Pancreas (tissue), 10 donors: ENCODE data around the gene PLGRKT. TPM values are rescaled to one million over a fixed set of nuclear protein-coding genes. Genes with fewer than 3 reads are reported as not detected.

Source experiments
- ATAC-seq, 4 donors: fragments of 200-7000 bp; cut with Tn5 transposase; one replicate each; pipeline versions ENCODE4 v1.8.0 to v1.9.1; 2020; ENCODE audit warnings: mild to moderate bottlenecking in 4 of 4, moderate library complexity in 4 of 4
- DNase-seq, 6 donors: peaks; one replicate each; pipeline ENCODE4 v3.0.0-alpha.2; 2020
- FAIRE-seq: peaks from 2 replicates; lab custom pipeline; 2012; peaks lifted over from hg19 to GRCh38; lab: Jason Lieb, UNC
- H3K27ac ChIP-seq, 4 donors: fragments of 200-600 bp; sonication (generic); 1 replicate in 3 of 4; 2 replicates in 1 of 4; pipeline versions ENCODE4 v1.5.0 to v1.8.0; 2020
- H3K27me3 ChIP-seq, 4 donors: fragments of 200-600 bp; one replicate each; pipeline ENCODE4 v1.8.0; 2021
- H3K36me3 ChIP-seq, 3 donors: fragments of 200-600 bp; sonication (generic) in 1 of 3; one replicate each; pipeline versions ENCODE4 v1.5.0 to v1.8.0; 2020 to 2021
- H3K4me1 ChIP-seq, 3 donors: fragments of 200-600 bp; one replicate each; pipeline ENCODE4 v1.8.0; 2021
- H3K4me3 ChIP-seq, 4 donors: fragments of 200-600 bp; sonication (generic) in 2 of 4; one replicate each; pipeline versions ENCODE4 v1.5.0 to v1.8.0; 2020 to 2021
- H3K9me3 ChIP-seq, 4 donors: fragments of 200-600 bp; one replicate each; pipeline ENCODE4 v1.8.0; 2021
- WGBS, 2 donors: extraction: QIAGEN DNeasy Blood & Tissue Kit; methylation state at CpG; one replicate each; pipeline ENCODE4 v1.1.7; 2013; 5-methylcytosine and 5-hydroxymethylcytosine counted together
- intact Hi-C, 3 donors: fragments of 100-400 bp; cut with DNase I; formaldehyde crosslinking; loops; one replicate each; pipeline versions ENCODE4 v1.11.1 to v1.14.2; 2022
- polyA plus RNA-seq, 2 donors: library from polyadenylated mRNA; stranded (reverse); fragments of 200-250 nt; gene quantifications; one replicate each; pipeline ENCODE4 v1.2.3, GENCODE V29; 2013
- total RNA-seq, 6 donors: library from RNA; stranded (reverse); fragmentation: NEBNext Ultra II Directional in 4 of 6; extraction: Animal tissue kit (Norgen Biotek cat#: 25700) in 4 of 6; gene quantifications; one replicate each; pipeline versions ENCODE4 v1.2.1 to v1.2.4, GENCODE V29; 2021 to 2023
- TF ChIP-seq, protein P1 (sequence below), 4 donors: fragments of 200-600 bp; sonication (generic) in 3 of 4; IDR thresholded peaks; one replicate each; pipeline versions ENCODE4 v1.5.0 to v1.8.0; 2021; ENCODE audit warnings: antibody characterized with exemption in 4 of 4
- donor health status: healthy with polysubstance abuse.
- donor health status: DM: no; HTN: no; CAD: no; lungs with moderate emphysema.
- donor health status: DM: no; HTN: no; CAD: no.
- donor health status: control.
- donor health status: control.
- donor health status: Bipolar disorder and iron deficiency.
- donor health status: DM: yes; HTN: yes; CAD: no.
- donor health status: DM: no; HTN: no; CAD: no.
- donor health status: DM: no; HTN: no; CAD: no.
- donor health status: DM: yes; HTN: yes; CAD: no.

The PLGRKT gene
- total and polyA plus RNA-seq, 8 donors: 4.9 to 9.0 (median 6.6) TPM

DNA sequence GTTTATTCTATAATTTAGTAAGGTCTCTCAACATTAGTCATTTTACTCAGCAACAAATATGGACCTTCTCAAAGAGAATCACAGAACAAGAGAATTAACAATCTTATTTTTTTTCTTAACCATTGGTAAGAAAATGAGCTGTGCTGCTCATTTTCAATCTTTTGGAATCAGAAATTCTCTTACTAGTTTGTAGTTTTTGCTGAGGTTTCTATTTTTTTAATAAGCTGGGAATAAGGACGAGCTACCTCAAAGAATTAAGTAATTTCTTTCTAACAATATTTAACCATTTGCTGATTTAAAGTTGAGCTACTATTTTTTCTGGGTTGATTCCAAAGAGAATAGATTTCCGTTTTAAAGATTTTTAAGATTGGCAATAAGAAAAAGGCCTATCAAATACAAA is 44.2 kb downstream of the PLGRKT start:
- TF ChIP-seq, protein P1, sequence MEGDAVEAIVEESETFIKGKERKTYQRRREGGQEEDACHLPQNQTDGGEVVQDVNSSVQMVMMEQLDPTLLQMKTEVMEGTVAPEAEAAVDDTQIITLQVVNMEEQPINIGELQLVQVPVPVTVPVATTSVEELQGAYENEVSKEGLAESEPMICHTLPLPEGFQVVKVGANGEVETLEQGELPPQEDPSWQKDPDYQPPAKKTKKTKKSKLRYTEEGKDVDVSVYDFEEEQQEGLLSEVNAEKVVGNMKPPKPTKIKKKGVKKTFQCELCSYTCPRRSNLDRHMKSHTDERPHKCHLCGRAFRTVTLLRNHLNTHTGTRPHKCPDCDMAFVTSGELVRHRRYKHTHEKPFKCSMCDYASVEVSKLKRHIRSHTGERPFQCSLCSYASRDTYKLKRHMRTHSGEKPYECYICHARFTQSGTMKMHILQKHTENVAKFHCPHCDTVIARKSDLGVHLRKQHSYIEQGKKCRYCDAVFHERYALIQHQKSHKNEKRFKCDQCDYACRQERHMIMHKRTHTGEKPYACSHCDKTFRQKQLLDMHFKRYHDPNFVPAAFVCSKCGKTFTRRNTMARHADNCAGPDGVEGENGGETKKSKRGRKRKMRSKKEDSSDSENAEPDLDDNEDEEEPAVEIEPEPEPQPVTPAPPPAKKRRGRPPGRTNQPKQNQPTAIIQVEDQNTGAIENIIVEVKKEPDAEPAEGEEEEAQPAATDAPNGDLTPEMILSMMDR (IDR thresholded peaks at IDR 0.05): no peak
- H3K9me3 ChIP-seq: no peaks in the 10 kb centered on the region
- intact Hi-C loops: no loop called here
- ATAC-seq (no peak), FAIRE-seq (no peak), DNase-seq (no peak)
- no peaks in the 10 kb centered on the region for H3K4me1 ChIP-seq
- H3K36me3 ChIP-seq: no peaks in the 10 kb centered on the region
- WGBS, 2 donors: 79 to 90% methylated on average over 2 of the region's 2 CpGs
- no peak overlapping the region for H3K27ac ChIP-seq
- H3K4me3 ChIP-seq: no peak overlapping the region
- H3K27me3 ChIP-seq: no peaks in the 10 kb centered on the region

DNA sequence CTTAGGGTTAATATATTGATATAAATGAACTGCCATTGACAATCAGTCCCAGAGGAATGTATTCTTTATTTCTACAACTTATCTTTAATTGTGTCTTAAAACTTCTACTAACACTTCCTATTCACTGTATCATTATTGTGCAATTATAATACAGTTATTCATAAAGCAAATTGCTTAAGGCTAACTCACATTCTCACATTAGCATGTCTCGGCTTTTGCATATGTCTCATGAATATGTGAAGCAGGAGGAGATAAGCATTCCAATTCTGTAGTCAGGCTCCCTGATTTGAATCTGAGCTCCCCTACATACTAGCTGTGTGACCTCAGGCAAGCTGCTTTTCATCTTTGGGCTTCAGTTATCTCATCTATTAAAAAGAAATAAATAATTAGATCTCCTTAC is 45.4 kb downstream of the PLGRKT start:
- Histone ChIP-seq H3K4me1 (no peaks in the 10 kb centered on the region), H3K27ac (no peak overlapping the region), H3K9me3 (no peaks in the 10 kb centered on the region), H3K4me3 (no peak overlapping the region), H3K36me3 (no peaks in the 10 kb centered on the region), H3K27me3 (no peaks in the 10 kb centered on the region)
- 91 to 94% methylated on average over 1 of the region's 1 CpG for WGBS, 2 donors
- no peak for ATAC-seq
- TF ChIP-seq, protein P1 (IDR thresholded peaks at IDR 0.05): no peak
- intact Hi-C loops: no loop called here
- no peak for FAIRE-seq
- DNase-seq: no peak

DNA sequence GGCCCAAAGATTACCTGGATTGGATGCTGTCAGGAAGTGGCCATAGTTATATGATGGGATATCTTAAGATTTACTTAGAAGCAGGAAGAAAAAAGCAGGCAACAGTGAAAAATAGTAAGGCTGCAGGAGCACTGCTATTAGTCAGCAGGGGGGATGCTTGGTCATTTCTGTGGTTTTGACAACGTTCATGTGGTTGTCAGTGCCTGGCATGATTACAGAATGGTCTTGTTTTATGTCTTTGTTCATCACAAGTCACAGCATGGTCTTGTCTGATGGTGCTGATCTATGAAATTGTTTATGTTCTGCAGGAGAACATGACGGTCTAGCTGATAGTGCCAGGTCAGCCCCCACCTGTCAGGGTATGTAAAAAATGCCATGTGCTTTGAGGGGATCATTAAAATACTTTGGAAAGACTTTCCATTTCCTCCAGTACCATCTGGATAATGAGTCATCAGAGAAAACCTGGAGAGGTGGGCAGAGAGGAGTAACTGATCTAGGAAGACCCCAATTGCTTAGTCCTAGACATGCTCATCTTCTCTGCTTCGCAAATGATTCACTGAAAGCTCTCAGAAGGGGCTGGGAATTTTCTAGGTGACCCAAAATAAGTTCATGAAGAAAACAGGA is 48.5 kb downstream of the PLGRKT start:
- no peak overlapping the region for H3K4me3 ChIP-seq
- ATAC-seq (no peak), DNase-seq (no peak), FAIRE-seq (no peak)
- WGBS, 2 donors: 69% methylated on average over 3 of the region's 3 CpGs
- intact Hi-C loops: no loop called here
- TF ChIP-seq, protein P1 (IDR thresholded peaks at IDR 0.05): no peak
- no peaks in the 10 kb centered on the region for H3K9me3 ChIP-seq
- no peaks in the 10 kb centered on the region for H3K36me3 ChIP-seq
- no peak overlapping the region for H3K27ac ChIP-seq
- H3K27me3 ChIP-seq: no peaks in the 10 kb centered on the region
- H3K4me1 ChIP-seq: no peaks in the 10 kb centered on the region

DNA sequence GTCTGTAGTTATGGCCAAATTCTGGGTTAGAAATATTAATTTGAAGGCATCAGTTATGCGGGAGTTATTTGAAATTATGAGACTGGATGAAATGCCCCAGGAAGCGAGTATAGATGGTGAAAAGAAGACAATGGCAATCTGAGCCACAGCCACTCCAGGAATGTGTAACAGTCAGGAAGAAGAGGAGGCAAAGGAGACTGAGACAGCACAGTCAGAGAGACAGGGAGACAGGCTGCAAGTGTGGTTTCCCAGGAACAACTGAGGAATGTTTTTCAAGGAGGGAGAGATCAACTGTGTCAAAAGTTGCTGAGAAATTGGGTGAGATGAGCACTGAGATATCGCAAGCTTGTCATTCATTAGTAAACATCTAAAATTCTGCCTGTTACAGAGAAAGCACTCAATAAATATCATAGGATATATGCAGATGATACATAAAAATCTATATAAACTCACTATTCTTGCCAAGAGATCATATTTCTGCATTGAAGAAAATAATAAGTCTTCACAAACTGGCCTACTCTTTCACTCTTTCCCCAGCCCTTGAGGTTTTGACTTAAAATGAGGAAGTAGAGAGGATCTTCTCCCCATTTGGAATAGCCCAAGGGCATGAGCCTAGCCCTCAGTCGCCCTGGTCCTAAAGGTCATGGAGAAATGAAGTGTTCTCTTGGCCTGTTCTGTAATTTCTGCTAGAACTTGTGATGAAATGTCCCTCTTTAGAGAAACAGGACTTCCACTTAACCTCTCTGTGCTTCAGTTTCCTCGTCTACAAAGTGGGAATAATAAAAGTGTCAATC is 49.5 kb downstream of the PLGRKT start:
- H3K36me3 ChIP-seq: no peaks in the 10 kb centered on the region
- intact Hi-C loops: no loop called here
- no peaks in the 10 kb centered on the region for H3K4me1 ChIP-seq
- no peak overlapping the region for H3K4me3 ChIP-seq
- FAIRE-seq (no peak), DNase-seq (no peak), ATAC-seq (no peak)
- H3K9me3 ChIP-seq: no peaks in the 10 kb centered on the region
- H3K27ac ChIP-seq: no peak overlapping the region
- TF ChIP-seq, protein P1 (IDR thresholded peaks at IDR 0.05): no peak
- WGBS, 2 donors: 85% methylated on average over 5 of the region's 5 CpGs
- H3K27me3 ChIP-seq: no peaks in the 10 kb centered on the region

DNA sequence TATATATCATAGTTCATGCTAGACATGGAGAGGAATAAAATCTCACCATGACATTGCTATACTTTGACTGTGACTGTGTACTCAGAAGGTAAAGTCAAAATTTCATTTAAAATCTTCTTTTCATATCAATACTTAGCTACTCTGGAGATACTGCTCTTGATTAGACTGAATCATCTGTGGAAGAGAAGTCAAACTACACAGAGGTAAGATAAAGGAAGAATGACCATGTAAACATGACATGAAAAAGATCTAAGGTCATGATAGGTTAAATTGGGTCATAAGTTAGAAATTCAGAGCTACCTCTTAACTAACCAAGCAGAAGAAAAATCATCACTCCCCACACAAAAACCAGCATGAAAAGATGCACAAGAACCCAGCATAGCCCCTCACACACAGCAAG is 53.3 kb downstream of the PLGRKT start:
- DNase-seq (no peak), ATAC-seq (no peak), FAIRE-seq (no peak)
- TF ChIP-seq, protein P1 (IDR thresholded peaks at IDR 0.05): no peak
- intact Hi-C loops: no loop called here
- no peak overlapping the region for H3K4me3 ChIP-seq
- H3K9me3 ChIP-seq: no peaks in the 10 kb centered on the region
- H3K36me3 ChIP-seq: no peaks in the 10 kb centered on the region
- H3K27ac ChIP-seq: no peak overlapping the region
- H3K27me3 ChIP-seq: no peaks in the 10 kb centered on the region
- H3K4me1 ChIP-seq: no peaks in the 10 kb centered on the region
